GM23338 (cell line): ENCODE measurements around the gene LRCH3. TPM values are rescaled to one million over a fixed set of nuclear protein-coding genes. Genes with fewer than 3 reads are reported as not detected.

ENCODE experiments used
- ATAC-seq: fragments of 200-7000 bp; cut with Tn5 transposase; 3 replicates; pipeline ENCODE4 v1.9.1; 2020
- DNase-seq: peaks from one replicate; pipeline ENCODE4 v3.0.0-alpha.2; 2015; ENCODE audit warnings: low spot score
- H2AFZ ChIP-seq: fragments of 200-600 bp; sonication (generic); 2 replicates; pipeline ENCODE4 v1.8.0; 2016; ENCODE audit warnings: antibody characterized with exemption, mild to moderate bottlenecking, moderate library complexity
- H3F3A ChIP-seq: fragments of 200-600 bp; sonication (generic); replicated peaks from 2 replicates; pipeline ENCODE4 v1.8.0; 2017; ENCODE audit warnings: antibody characterized with exemption, mixed run types, low read depth
- H3K27ac ChIP-seq: fragments of 200-600 bp; sonication (generic); 2 replicates; pipeline ENCODE4 v1.6.1; 2016; ENCODE audit warnings: low read depth
- H3K27me3 ChIP-seq: fragments of 200-600 bp; sonication (generic); 2 replicates; pipeline ENCODE4 v1.8.0; 2016; ENCODE audit warnings: mild to moderate bottlenecking, mixed run types, moderate library complexity; ENCODE audit not compliant: insufficient read depth
- H3K36me3 ChIP-seq: fragments of 200-600 bp; sonication (generic); 2 replicates; pipeline ENCODE4 v1.8.0; 2016; ENCODE audit warnings: mild to moderate bottlenecking; ENCODE audit not compliant: insufficient read depth
- H3K4me1 ChIP-seq: fragments of 200-600 bp; sonication (generic); 2 replicates; pipeline ENCODE4 v1.8.0; 2016; ENCODE audit warnings: mild to moderate bottlenecking, moderate library complexity; ENCODE audit not compliant: insufficient read depth
- H3K4me2 ChIP-seq: fragments of 200-600 bp; sonication (generic); 2 replicates; pipeline ENCODE4 v1.7.1; 2017; ENCODE audit warnings: mixed run types
- H3K4me3 ChIP-seq: fragments of 200-600 bp; sonication (generic); 2 replicates; pipeline ENCODE4 v1.6.1; 2016; ENCODE audit warnings: mixed run types
- H3K79me2 ChIP-seq: fragments of 200-600 bp; sonication (generic); replicated peaks from 2 replicates; pipeline ENCODE4 v1.8.0; 2017; ENCODE audit warnings: mild to moderate bottlenecking; ENCODE audit not compliant: insufficient read depth
- H3K9me2 ChIP-seq: fragments of 200-600 bp; sonication (generic); 2 replicates; pipeline ENCODE4 v1.8.0; 2017; ENCODE audit not compliant: insufficient read depth
- H4K20me1 ChIP-seq: fragments of 200-600 bp; sonication (generic); replicated peaks from 2 replicates; pipeline ENCODE4 v1.8.0; 2017; ENCODE audit warnings: mild to moderate bottlenecking; ENCODE audit not compliant: insufficient read depth
- H3K27ac Mint-ChIP-seq: 2 replicates; pipeline ENCODE4 v1.8.0; 2020; ENCODE audit warnings: inconsistent platforms, mild to moderate bottlenecking, moderate library complexity, mixed read lengths
- H3K27me3 Mint-ChIP-seq: 3 replicates; pipeline ENCODE4 v1.8.0; 2022; ENCODE audit warnings: low read depth, mild to moderate bottlenecking, moderate library complexity, mixed read lengths, inconsistent platforms; ENCODE audit not compliant: insufficient read depth, poor library complexity
- H3K36me3 Mint-ChIP-seq: 3 replicates; pipeline ENCODE4 v1.8.0; 2021; ENCODE audit warnings: low read depth, mild to moderate bottlenecking, inconsistent platforms, moderate library complexity, mixed read lengths
- H3K4me1 Mint-ChIP-seq: 3 replicates; pipeline ENCODE4 v1.8.0; 2020; ENCODE audit warnings: mild to moderate bottlenecking, inconsistent platforms, mixed read lengths
- H3K4me3 Mint-ChIP-seq: 3 replicates; pipeline ENCODE4 v1.8.0; 2021; ENCODE audit warnings: moderate library complexity, mild to moderate bottlenecking, inconsistent platforms, mixed read lengths
- H3K9me3 Mint-ChIP-seq: 3 replicates; pipeline ENCODE4 v1.8.0; 2020; ENCODE audit warnings: moderate library complexity, mild to moderate bottlenecking, inconsistent platforms, mixed read lengths
- CREB1 ChIP-seq: fragments of 250-450 bp; sonication (Bioruptor Pico); IDR thresholded peaks from 2 replicates; pipeline ENCODE4 v1.5.0; 2020; ENCODE audit warnings: low read depth, mild to moderate bottlenecking, moderate library complexity
- EZH2 ChIP-seq: fragments of 200-600 bp; sonication (generic); IDR thresholded peaks from one replicate; pipeline ENCODE4 v1.8.0; 2017; ENCODE audit warnings: antibody characterized with exemption, mild to moderate bottlenecking, low read depth; ENCODE audit not compliant: unreplicated experiment
- EZH2phosphoT487 ChIP-seq: fragments of 200-600 bp; sonication (generic); IDR thresholded peaks from one replicate; pipeline ENCODE4 v1.8.1; 2018; ENCODE audit warnings: antibody characterized with exemption; ENCODE audit not compliant: unreplicated experiment
- JUNB ChIP-seq: IDR thresholded peaks from one replicate; pipeline ENCODE4 v1.6.1; 2016; ENCODE audit warnings: antibody characterized with exemption; ENCODE audit not compliant: unreplicated experiment
- NANOG ChIP-seq: IDR thresholded peaks from 2 replicates; pipeline ENCODE4 v1.6.1; 2016; ENCODE audit warnings: antibody characterized with exemption, borderline replicate concordance
- POLR2AphosphoS5 ChIP-seq: IDR thresholded peaks from 2 replicates; pipeline ENCODE4 v1.6.1; 2016; ENCODE audit warnings: antibody characterized with exemption, low read depth
- STAT1 ChIP-seq: IDR thresholded peaks from one replicate; pipeline ENCODE4 v1.6.1; 2016; ENCODE audit warnings: antibody characterized with exemption; ENCODE audit not compliant: unreplicated experiment
- ZNF114 ChIP-seq: fragments of 250-450 bp; sonication (Bioruptor Pico); IDR thresholded peaks from 2 replicates; pipeline ENCODE4 v1.5.0; 2020; ENCODE audit warnings: mild to moderate bottlenecking, moderate library complexity
- ZNF331 ChIP-seq: fragments of 250-450 bp; sonication (Bioruptor Pico); IDR thresholded peaks from 2 replicates; pipeline ENCODE4 v1.5.0; 2020; ENCODE audit warnings: low read depth, mild to moderate bottlenecking, moderate library complexity
- polyA plus RNA-seq: library from polyadenylated mRNA; unstranded; fragments of >200 nt; fragmentation: Nextera tagmentation; extraction: Ambion mirVana; gene quantifications from 2 replicates; pipeline ENCODE4 v1.2.1, GENCODE V29; 2016
- total RNA-seq: library from RNA; depleted of rRNA; stranded (reverse); fragments of >200 nt; shearing (Covaris generic); gene quantifications from 2 replicates; pipeline ENCODE4 v1.2.3, GENCODE V29; 2014
- TF ChIP-seq, protein P1 (sequence below), 2 experiments: fragments of 200-600 bp in 1 of 2; sonication (generic) in 1 of 2; conservative IDR thresholded peaks; 2 replicates each; pipeline versions ENCODE4 v1.5.1 to v1.6.1; 2016 to 2017; ENCODE audit warnings: antibody characterized with exemption in 2 of 2, low read depth in 2 of 2, mild to moderate bottlenecking in 2 of 2, moderate library complexity in 1 of 2
- TF ChIP-seq, protein P2 (sequence below): IDR thresholded peaks from 2 replicates; pipeline ENCODE4 v1.6.1; 2016; ENCODE audit warnings: antibody characterized with exemption
- TF ChIP-seq, protein P3 (sequence below): fragments of 250-450 bp; sonication (Bioruptor Pico); IDR thresholded peaks from 2 replicates; pipeline ENCODE4 v1.5.0; 2020; ENCODE audit warnings: mild to moderate bottlenecking, moderate library complexity
- TF ChIP-seq, protein P4 (sequence below): IDR thresholded peaks from one replicate; pipeline ENCODE4 v1.6.1; 2018; ENCODE audit warnings: antibody characterized with exemption; ENCODE audit not compliant: unreplicated experiment

The LRCH3 gene
- total and polyA plus RNA-seq, 2 experiments from 2014 or later: 22.9 to 60.0 TPM

DNA sequence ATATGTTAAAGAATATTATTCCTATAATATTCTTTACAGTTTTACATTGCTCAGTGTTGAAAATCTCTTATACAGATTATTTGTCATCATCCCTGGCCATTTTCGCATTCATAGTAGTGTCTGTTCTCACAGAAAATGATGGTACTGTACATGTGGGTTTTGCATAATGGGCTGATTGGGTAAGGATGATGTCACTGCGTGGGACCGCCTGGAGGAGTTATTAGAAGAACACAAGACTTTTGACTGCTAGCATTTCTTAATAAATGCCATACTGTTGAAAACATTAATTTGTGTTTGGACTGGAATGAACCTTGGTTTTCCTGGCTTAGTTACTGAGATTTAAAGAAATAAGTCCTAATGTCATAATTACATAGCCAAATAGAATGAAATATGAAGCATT lies 20.3 kb downstream of the LRCH3 start:
- Mint-ChIP-seq H3K9me3 (no peaks in the 10 kb centered on the region; the same call in 2 of the 3 replicates), H3K4me3 (no peak overlapping the region), H3K27ac (no peak overlapping the region), H3K27me3 (peaks cover 2% of the 10 kb centered on the region), H3K4me1 (peaks cover 16% of the 10 kb centered on the region), H3K36me3 (peaks cover 6% of the 10 kb centered on the region; the same call in 1 of the 3 replicates)
- peaks cover 34% of the 10 kb centered on the region for H4K20me1 ChIP-seq
- TF ChIP-seq POLR2AphosphoS5: no peak
- TF ChIP-seq STAT1: no peak
- TF ChIP-seq, protein P1, sequence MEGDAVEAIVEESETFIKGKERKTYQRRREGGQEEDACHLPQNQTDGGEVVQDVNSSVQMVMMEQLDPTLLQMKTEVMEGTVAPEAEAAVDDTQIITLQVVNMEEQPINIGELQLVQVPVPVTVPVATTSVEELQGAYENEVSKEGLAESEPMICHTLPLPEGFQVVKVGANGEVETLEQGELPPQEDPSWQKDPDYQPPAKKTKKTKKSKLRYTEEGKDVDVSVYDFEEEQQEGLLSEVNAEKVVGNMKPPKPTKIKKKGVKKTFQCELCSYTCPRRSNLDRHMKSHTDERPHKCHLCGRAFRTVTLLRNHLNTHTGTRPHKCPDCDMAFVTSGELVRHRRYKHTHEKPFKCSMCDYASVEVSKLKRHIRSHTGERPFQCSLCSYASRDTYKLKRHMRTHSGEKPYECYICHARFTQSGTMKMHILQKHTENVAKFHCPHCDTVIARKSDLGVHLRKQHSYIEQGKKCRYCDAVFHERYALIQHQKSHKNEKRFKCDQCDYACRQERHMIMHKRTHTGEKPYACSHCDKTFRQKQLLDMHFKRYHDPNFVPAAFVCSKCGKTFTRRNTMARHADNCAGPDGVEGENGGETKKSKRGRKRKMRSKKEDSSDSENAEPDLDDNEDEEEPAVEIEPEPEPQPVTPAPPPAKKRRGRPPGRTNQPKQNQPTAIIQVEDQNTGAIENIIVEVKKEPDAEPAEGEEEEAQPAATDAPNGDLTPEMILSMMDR (conservative IDR thresholded peaks at IDR 0.05; ENCODE audit: low read depth in 2 of 2): no peak
- TF ChIP-seq, protein P2, sequence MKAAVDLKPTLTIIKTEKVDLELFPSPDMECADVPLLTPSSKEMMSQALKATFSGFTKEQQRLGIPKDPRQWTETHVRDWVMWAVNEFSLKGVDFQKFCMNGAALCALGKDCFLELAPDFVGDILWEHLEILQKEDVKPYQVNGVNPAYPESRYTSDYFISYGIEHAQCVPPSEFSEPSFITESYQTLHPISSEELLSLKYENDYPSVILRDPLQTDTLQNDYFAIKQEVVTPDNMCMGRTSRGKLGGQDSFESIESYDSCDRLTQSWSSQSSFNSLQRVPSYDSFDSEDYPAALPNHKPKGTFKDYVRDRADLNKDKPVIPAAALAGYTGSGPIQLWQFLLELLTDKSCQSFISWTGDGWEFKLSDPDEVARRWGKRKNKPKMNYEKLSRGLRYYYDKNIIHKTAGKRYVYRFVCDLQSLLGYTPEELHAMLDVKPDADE: no peak
- no peak for TF ChIP-seq ZNF331
- TF ChIP-seq, protein P3, sequence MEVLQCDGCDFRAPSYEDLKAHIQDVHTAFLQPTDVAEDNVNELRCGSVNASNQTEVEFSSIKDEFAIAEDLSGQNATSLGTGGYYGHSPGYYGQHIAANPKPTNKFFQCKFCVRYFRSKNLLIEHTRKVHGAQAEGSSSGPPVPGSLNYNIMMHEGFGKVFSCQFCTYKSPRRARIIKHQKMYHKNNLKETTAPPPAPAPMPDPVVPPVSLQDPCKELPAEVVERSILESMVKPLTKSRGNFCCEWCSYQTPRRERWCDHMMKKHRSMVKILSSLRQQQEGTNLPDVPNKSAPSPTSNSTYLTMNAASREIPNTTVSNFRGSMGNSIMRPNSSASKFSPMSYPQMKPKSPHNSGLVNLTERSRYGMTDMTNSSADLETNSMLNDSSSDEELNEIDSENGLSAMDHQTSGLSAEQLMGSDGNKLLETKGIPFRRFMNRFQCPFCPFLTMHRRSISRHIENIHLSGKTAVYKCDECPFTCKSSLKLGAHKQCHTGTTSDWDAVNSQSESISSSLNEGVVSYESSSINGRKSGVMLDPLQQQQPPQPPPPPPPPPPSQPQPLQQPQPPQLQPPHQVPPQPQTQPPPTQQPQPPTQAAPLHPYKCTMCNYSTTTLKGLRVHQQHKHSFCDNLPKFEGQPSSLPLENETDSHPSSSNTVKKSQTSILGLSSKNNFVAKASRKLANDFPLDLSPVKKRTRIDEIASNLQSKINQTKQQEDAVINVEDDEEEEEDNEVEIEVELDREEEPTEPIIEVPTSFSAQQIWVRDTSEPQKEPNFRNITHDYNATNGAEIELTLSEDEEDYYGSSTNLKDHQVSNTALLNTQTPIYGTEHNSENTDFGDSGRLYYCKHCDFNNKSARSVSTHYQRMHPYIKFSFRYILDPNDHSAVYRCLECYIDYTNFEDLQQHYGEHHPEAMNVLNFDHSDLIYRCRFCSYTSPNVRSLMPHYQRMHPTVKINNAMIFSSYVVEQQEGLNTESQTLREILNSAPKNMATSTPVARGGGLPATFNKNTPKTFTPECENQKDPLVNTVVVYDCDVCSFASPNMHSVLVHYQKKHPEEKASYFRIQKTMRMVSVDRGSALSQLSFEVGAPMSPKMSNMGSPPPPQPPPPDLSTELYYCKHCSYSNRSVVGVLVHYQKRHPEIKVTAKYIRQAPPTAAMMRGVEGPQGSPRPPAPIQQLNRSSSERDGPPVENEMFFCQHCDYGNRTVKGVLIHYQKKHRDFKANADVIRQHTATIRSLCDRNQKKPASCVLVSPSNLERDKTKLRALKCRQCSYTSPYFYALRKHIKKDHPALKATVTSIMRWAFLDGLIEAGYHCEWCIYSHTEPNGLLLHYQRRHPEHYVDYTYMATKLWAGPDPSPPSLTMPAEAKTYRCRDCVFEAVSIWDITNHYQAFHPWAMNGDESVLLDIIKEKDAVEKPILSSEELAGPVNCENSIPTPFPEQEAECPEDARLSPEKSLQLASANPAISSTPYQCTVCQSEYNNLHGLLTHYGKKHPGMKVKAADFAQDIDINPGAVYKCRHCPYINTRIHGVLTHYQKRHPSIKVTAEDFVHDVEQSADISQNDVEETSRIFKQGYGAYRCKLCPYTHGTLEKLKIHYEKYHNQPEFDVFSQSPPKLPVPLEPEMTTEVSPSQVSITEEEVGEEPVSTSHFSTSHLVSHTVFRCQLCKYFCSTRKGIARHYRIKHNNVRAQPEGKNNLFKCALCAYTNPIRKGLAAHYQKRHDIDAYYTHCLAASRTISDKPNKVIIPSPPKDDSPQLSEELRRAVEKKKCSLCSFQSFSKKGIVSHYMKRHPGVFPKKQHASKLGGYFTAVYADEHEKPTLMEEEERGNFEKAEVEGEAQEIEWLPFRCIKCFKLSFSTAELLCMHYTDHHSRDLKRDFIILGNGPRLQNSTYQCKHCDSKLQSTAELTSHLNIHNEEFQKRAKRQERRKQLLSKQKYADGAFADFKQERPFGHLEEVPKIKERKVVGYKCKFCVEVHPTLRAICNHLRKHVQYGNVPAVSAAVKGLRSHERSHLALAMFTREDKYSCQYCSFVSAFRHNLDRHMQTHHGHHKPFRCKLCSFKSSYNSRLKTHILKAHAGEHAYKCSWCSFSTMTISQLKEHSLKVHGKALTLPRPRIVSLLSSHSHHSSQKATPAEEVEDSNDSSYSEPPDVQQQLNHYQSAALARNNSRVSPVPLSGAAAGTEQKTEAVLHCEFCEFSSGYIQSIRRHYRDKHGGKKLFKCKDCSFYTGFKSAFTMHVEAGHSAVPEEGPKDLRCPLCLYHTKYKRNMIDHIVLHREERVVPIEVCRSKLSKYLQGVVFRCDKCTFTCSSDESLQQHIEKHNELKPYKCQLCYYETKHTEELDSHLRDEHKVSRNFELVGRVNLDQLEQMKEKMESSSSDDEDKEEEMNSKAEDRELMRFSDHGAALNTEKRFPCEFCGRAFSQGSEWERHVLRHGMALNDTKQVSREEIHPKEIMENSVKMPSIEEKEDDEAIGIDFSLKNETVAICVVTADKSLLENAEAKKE (CRISPR knock-in tag): no peak
- TF ChIP-seq CREB1: no peak
- TF ChIP-seq EZH2: no peak
- no peak for TF ChIP-seq NANOG
- TF ChIP-seq JUNB: no peak
- no peak for TF ChIP-seq EZH2phosphoT487
- no peak for TF ChIP-seq ZNF114
- TF ChIP-seq, protein P4, sequence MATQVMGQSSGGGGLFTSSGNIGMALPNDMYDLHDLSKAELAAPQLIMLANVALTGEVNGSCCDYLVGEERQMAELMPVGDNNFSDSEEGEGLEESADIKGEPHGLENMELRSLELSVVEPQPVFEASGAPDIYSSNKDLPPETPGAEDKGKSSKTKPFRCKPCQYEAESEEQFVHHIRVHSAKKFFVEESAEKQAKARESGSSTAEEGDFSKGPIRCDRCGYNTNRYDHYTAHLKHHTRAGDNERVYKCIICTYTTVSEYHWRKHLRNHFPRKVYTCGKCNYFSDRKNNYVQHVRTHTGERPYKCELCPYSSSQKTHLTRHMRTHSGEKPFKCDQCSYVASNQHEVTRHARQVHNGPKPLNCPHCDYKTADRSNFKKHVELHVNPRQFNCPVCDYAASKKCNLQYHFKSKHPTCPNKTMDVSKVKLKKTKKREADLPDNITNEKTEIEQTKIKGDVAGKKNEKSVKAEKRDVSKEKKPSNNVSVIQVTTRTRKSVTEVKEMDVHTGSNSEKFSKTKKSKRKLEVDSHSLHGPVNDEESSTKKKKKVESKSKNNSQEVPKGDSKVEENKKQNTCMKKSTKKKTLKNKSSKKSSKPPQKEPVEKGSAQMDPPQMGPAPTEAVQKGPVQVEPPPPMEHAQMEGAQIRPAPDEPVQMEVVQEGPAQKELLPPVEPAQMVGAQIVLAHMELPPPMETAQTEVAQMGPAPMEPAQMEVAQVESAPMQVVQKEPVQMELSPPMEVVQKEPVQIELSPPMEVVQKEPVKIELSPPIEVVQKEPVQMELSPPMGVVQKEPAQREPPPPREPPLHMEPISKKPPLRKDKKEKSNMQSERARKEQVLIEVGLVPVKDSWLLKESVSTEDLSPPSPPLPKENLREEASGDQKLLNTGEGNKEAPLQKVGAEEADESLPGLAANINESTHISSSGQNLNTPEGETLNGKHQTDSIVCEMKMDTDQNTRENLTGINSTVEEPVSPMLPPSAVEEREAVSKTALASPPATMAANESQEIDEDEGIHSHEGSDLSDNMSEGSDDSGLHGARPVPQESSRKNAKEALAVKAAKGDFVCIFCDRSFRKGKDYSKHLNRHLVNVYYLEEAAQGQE: no peak
- ATAC-seq (no peak), DNase-seq (no peak)
- H2AFZ ChIP-seq: no peak overlapping the region
- no peaks in the 10 kb centered on the region for H3K27me3 ChIP-seq
- no peaks in the 10 kb centered on the region for H3K9me2 ChIP-seq
- peaks cover 19% of the 10 kb centered on the region for H3K4me1 ChIP-seq
- no peak overlapping the region for H3K27ac ChIP-seq
- peaks cover 99% of the 10 kb centered on the region for H3K79me2 ChIP-seq
- H3K4me3 ChIP-seq: no peak overlapping the region
- no peaks in the 10 kb centered on the region for H3F3A ChIP-seq
- no peaks in the 10 kb centered on the region for H3K36me3 ChIP-seq
- H3K4me2 ChIP-seq: no peak overlapping the region
